Thyroid gland (tissue), 4 donors: ENCODE results near the gene PLA2G6. TPM values are rescaled to one million over a fixed set of nuclear protein-coding genes. Genes with fewer than 3 reads are reported as not detected.

ENCODE experiments used
- DNase-seq, 2 donors: peaks; one replicate each; pipeline ENCODE4 v3.0.0-alpha.2; 2019
- H3K27ac ChIP-seq, 3 donors: fragments of 200-600 bp; sonication (generic); 1 replicate in 2 of 3; 2 replicates in 1 of 3; pipeline ENCODE4 v1.5.1; 2016 to 2019; ENCODE audit warnings: mild to moderate bottlenecking in 1 of 3, moderate library complexity in 1 of 3
- H3K27me3 ChIP-seq: fragments of 200-600 bp; sonication (generic); one replicate; pipeline ENCODE4 v1.5.1; 2019
- H3K36me3 ChIP-seq, 2 donors: fragments of 200-600 bp; sonication (generic); one replicate each; pipeline ENCODE4 v1.5.1; 2016 to 2019
- H3K4me1 ChIP-seq, 2 donors: fragments of 200-600 bp; sonication (generic); one replicate each; pipeline ENCODE4 v1.5.1; 2017 to 2019
- H3K4me3 ChIP-seq, 3 donors: fragments of 200-600 bp; sonication (generic); replicated peaks in 1 of 3; 1 replicate in 2 of 3; 2 replicates in 1 of 3; pipeline ENCODE4 v1.5.1; 2016; ENCODE audit warnings: mild to moderate bottlenecking in 1 of 3
- H3K9me3 ChIP-seq: fragments of 200-600 bp; sonication (generic); one replicate; pipeline ENCODE4 v1.5.1; 2017
- CTCF ChIP-seq, 6 experiments: fragments of 200-600 bp in 3 of 6; fragments of 450-650 bp in 3 of 6; sonication (generic) in 3 of 6; IDR thresholded peaks; one replicate each; pipeline ENCODE4 v1.5.1; 2016 to 2019; ENCODE audit warnings: antibody characterized with exemption in 6 of 6, mild to moderate bottlenecking in 2 of 6, inconsistent platforms in 1 of 6, moderate library complexity in 1 of 6
- POLR2A ChIP-seq, 2 donors: fragments of 450-650 bp; IDR thresholded peaks; one replicate each; pipeline ENCODE4 v1.6.1; 2017; ENCODE audit warnings: antibody characterized with exemption in 2 of 2, mild to moderate bottlenecking in 2 of 2, moderate library complexity in 1 of 2
- WGBS, 2 donors: methylation state at CpG; one replicate each; pipeline ENCODE4 v1.1.5; 2017; 5-methylcytosine and 5-hydroxymethylcytosine counted together
- intact Hi-C: fragments of 100-400 bp; cut with DNase I; formaldehyde crosslinking; loops from one replicate; pipeline ENCODE4 v1.15.1; 2023
- total RNA-seq, 4 donors: library from RNA; depleted of rRNA; stranded (reverse); fragments of >200 nt; gene quantifications; one replicate each; pipeline ENCODE4 v1.2.3, GENCODE V29; 2016

Gene PLA2G6
- total RNA-seq, 4 donors from 2014 or later: 106 to 122 (median 112) TPM

DNA sequence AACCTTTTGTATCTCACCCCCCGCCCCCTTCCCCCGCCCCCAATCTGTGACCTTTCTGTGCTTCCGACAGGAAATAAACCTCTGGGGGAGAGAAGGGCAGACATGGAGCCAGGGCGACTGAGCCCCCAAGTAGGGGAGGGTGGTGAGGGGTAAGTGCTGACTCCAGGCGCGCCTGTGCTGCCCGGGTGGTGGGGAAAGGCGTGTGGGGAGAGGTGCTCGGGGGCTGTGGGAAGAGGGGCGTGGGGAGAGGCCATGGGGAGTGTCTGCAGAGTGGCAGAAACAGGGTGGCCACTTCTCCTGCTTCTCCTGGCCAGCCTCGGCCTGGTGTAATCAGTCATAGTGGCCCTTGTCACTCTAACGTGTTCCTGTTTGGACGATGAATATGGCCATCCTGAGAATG, 105.7 kb downstream of the PLA2G6 start:
- no peaks in the 10 kb centered on the region for H3K27me3 ChIP-seq
- TF ChIP-seq CTCF (IDR thresholded peaks at IDR 0.05) (no peak), POLR2A (IDR thresholded peaks at IDR 0.05) (no peak)
- intact Hi-C loops: no loop called here
- DNase-seq: no peak
- H3K27ac ChIP-seq: no peak overlapping the region
- 89% methylated on average over 11 to 13 of the region's 13 CpGs for WGBS, 2 donors
- no peaks in the 10 kb centered on the region for H3K9me3 ChIP-seq
- H3K36me3 ChIP-seq: peaks cover 35 to 44% of the 10 kb centered on the region in 2 donors
- peaks cover 0 to 5% of the 10 kb centered on the region in 2 donors for H3K4me1 ChIP-seq
- H3K4me3 ChIP-seq: no peak overlapping the region

DNA sequence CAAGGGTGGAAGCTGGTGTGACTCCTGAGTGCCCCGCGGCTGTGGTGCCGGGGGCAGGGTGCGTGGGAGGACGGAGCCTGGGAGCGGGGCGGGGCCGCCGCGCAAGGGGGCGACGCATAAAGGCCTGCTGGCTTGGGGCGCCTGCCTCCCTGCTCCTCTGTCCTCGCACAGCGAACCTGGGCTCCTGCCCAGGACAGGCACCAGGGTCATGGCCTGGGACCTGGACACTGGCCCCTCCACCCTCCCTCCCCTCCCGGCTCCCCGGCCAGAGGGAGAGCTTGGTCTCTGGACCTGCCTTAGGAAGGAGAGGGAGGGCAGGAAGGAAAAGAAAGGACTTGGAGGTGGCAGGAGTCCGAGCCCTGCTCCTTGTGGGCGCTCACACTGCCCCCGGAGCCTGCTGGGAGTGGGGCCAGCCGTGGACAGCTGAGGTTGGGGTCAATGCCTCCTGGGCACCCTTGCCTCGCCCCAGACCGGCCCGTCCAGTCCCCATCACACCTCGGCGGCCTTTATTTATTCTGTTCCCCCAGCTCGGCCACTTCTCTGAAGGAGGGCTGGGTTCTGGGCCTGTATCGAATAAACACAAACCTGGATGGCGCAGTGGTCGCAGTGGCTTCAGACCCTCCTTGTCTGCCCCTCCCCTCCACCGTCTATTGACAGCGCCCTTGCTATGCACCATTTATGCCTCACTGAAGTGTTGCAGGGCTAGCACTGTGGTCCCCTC, 106.4 kb downstream of the PLA2G6 start:
- no peak overlapping the region for H3K27ac ChIP-seq
- peaks cover 38 to 44% of the 10 kb centered on the region in 2 donors for H3K36me3 ChIP-seq
- no peak for DNase-seq
- WGBS, 2 donors: 82 to 93% methylated on average over 28 of the region's 32 CpGs
- no peak overlapping the region for H3K4me3 ChIP-seq
- no peaks in the 10 kb centered on the region for H3K4me1 ChIP-seq
- intact Hi-C loops: no loop called here
- TF ChIP-seq POLR2A (IDR thresholded peaks at IDR 0.05) (no peak), CTCF (IDR thresholded peaks at IDR 0.05) (no peak)
- no peaks in the 10 kb centered on the region for H3K27me3 ChIP-seq
- no peaks in the 10 kb centered on the region for H3K9me3 ChIP-seq

- intact Hi-C loops: no loop called here
- no peak overlapping the region for H3K4me3 ChIP-seq
- peaks cover 44% of the 10 kb centered on the region in 2 donors for H3K36me3 ChIP-seq
- no peaks in the 10 kb centered on the region for H3K4me1 ChIP-seq
- TF ChIP-seq POLR2A (IDR thresholded peaks at IDR 0.05) (no peak), CTCF (IDR thresholded peaks at IDR 0.05) (no peak)
- DNase-seq: no peak
- no peak overlapping the region for H3K27ac ChIP-seq
- no peaks in the 10 kb centered on the region for H3K27me3 ChIP-seq
- H3K9me3 ChIP-seq: no peaks in the 10 kb centered on the region
- WGBS, 2 donors: 89 to 92% methylated on average over 23 to 37 of the region's 47 CpGs
These were observed 107.2 kb downstream of the PLA2G6 start for GRCh38 chr22:38074181-38075104.

GRCh38 chr22:38073150-38074130, 108.2 kb downstream of the PLA2G6 start:
- intact Hi-C loops: no loop called here
- H3K9me3 ChIP-seq: no peaks in the 10 kb centered on the region
- no peak for TF ChIP-seq CTCF (IDR thresholded peaks at IDR 0.05)
- TF ChIP-seq POLR2A (IDR thresholded peaks at IDR 0.05): no peak
- no peak overlapping the region for H3K4me3 ChIP-seq
- no peak for DNase-seq
- H3K36me3 ChIP-seq: peaks cover 53 to 54% of the 10 kb centered on the region in 2 donors
- no peaks in the 10 kb centered on the region for H3K27me3 ChIP-seq
- WGBS, 2 donors: 94 to 96% methylated on average over 26 to 28 of the region's 28 CpGs
- no peak overlapping the region for H3K27ac ChIP-seq
- H3K4me1 ChIP-seq: no peaks in the 10 kb centered on the region
